ENCODE data around the gene GTPBP6. TPM values are rescaled to one million over a fixed set of nuclear protein-coding genes. Genes with fewer than 3 reads are reported as not detected.
A peak's percentile ranks its signal among the peaks of the same experiment; 100 is the strongest.
"Not testable (repeated sequence)": the region's sequence is repeated elsewhere in the genome, so short reads cannot be mapped to it uniquely, and the experiment has no call there.

Gene GTPBP6
- total RNA-seq, 2 experiments from 2014 or later, result 46.2 to 46.7 TPM

DNA sequence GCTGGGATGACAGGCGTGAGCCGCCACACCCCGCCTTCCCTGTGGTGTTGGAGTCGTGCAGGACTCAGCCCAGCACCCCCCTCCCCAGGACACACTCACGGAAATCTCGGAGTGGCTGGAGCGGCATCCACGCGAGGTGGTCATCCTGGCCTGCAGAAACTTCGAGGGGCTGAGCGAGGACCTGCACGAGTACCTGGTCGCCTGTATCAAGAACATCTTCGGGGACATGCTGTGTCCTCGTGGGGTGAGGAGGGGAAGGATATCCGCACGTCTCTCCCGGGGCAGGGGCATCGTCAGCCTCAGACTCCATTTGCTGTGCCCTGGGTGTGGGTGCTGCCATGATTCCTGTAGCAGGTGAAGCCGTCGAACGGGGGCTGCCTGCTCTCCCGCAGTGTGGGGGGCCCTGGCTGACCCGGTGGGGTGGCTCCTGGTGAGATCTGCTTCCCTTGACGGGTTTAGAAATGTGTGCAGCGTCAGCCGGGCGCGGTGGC, 27.1 kb downstream of the GTPBP6 start:
- Mint-ChIP-seq H3K27ac (no peak overlapping the region), H3K9me3 (no peaks in the 10 kb centered on the region), H3K4me3 (no peak overlapping the region), H3K27me3 (no peaks in the 10 kb centered on the region), H3K36me3 (ENCODE audit: low read depth) (peaks cover 56% of the 10 kb centered on the region), H3K4me1 (peaks cover 4% of the 10 kb centered on the region)
- POLR2A ChIA-PET, result no interaction called here
- no peak for DNase-seq
- CTCF ChIA-PET, result no interaction called here

DNA sequence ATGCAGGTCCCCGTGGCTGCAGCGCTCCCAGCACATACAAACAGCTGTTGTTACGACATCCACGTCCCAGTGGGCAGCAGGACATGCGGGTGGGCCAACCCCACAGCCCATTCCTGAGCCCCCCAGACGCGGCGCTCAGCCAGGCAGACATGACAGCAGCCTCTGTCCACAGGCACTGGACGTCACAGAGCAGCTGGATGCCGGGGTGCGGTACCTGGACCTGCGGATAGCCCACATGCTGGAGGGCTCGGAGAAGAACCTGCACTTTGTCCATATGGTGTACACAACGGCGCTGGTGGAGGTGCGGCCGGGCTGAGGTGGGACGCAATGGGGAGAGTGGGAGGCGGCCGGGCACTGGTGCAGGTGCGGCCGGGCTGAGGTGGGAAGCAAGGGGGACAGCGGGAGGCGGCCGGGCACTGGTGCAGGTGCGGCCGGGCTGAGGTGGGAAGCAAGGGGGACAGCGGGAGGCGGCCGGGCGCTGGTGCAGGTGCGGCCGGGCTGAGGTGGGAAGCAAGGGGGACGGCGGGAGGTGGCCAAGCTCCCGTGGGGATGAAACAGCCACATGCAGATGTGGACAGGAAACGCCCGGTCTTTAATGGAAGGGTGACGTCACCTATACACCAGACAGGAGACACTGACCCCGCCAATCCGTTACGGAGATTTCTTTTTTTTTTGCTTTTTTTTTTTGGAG, 28.0 kb downstream of the GTPBP6 start:
- ChIA-PET CTCF (no interaction called here), POLR2A (no interaction called here)
- Mint-ChIP-seq H3K27me3 (no peaks in the 10 kb centered on the region), H3K27ac (no peak overlapping the region), H3K36me3 (ENCODE audit: low read depth) (peaks cover 54% of the 10 kb centered on the region), H3K4me1 (peaks cover 10% of the 10 kb centered on the region), H3K4me3 (no peak overlapping the region), H3K9me3 (no peaks in the 10 kb centered on the region)
- no peak for DNase-seq

DNA sequence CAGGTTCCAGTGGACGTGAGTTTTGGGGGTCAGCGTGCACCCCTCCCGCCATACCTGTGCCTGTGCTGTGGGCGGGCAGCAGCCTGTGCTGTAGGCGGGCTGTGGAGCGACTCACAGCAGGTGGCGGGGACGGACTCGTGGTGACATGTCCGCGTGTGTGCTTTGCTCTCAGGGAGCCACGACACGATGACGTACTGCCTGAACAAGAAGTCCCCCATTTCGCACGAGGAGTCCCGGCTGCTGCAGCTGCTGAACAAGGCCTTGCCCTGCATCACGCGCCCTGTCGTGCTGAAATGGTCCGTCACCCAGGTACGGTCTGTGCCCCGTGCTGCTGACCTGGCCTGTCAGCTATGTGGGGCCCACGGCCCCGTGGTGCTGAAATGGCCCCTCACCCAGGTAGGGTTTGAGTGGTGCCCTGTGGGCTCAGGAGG, 30.0 kb downstream of the GTPBP6 start:
- CTCF ChIA-PET, result no interaction called here
- no peak for DNase-seq
- H3K27ac Mint-ChIP-seq, result no peak overlapping the region
- H3K36me3 Mint-ChIP-seq (ENCODE audit: low read depth), result peaks cover 65% of the 10 kb centered on the region
- peaks cover 26% of the 10 kb centered on the region for H3K4me1 Mint-ChIP-seq
- POLR2A ChIA-PET, result no interaction called here
- no peaks in the 10 kb centered on the region for H3K27me3 Mint-ChIP-seq
- H3K4me3 Mint-ChIP-seq, result no peak overlapping the region
- no peaks in the 10 kb centered on the region for H3K9me3 Mint-ChIP-seq

DNA sequence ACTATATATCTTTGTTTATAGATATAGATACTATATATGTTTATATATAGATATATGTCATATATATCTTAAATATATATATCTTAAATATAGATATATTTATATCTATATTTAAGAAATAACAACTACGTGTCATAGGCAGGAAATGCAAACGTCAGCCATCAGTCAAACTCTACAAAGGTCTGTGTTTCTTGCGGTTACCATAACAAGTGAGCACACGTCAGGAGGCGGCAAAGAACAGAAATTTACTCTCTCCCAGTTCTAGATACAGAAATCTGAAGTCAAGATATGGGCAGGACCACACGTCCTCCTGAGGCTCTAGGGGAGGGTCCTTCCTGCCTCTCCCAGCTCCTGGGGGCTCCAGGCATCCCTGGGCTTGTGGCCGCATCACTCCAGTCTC, 30.9 kb downstream of the GTPBP6 start:
- Mint-ChIP-seq H3K4me1 (peaks cover 28% of the 10 kb centered on the region), H3K4me3 (no peak overlapping the region), H3K9me3 (no peaks in the 10 kb centered on the region), H3K27ac (no peak overlapping the region), H3K36me3 (ENCODE audit: low read depth) (peaks cover 56% of the 10 kb centered on the region), H3K27me3 (no peaks in the 10 kb centered on the region)
- no peak for DNase-seq
- POLR2A ChIA-PET, result no interaction called here
- CTCF ChIA-PET, result no interaction called here

DNA sequence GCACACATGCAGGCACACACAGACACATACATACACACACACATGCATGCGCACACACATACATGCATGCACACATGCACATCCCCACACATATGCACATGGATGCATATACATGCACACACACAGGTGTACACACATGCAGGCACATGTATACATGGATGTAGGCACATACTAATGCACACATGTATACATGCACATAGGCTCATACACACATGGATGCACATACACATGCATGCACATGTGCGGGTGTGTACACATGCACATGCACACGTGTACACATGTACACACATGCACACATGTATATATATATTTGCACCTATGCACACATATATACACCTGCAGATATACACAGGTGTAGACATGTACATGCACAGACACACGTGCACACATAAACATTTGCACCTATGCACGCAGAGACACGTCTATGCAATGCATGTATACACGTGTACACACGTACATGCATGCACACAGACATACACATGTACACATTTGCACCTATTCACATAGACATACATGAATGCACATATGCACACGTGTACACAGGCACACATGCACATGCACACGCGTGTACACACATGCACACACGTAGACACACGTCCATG, 33.4 kb downstream of the GTPBP6 start:
- POLR2A ChIA-PET, result no interaction called here
- H3K4me3 Mint-ChIP-seq, result peak overlapping the region; percentile 36
- no peaks in the 10 kb centered on the region for H3K27me3 Mint-ChIP-seq
- no peak for DNase-seq
- CTCF ChIA-PET, result no interaction called here
- H3K9me3 Mint-ChIP-seq, result no peaks in the 10 kb centered on the region
- peaks cover 32% of the 10 kb centered on the region for H3K4me1 Mint-ChIP-seq
- peaks cover 38% of the 10 kb centered on the region for H3K36me3 Mint-ChIP-seq (ENCODE audit: low read depth)
- peak overlapping the region; percentile 27 for H3K27ac Mint-ChIP-seq

DNA sequence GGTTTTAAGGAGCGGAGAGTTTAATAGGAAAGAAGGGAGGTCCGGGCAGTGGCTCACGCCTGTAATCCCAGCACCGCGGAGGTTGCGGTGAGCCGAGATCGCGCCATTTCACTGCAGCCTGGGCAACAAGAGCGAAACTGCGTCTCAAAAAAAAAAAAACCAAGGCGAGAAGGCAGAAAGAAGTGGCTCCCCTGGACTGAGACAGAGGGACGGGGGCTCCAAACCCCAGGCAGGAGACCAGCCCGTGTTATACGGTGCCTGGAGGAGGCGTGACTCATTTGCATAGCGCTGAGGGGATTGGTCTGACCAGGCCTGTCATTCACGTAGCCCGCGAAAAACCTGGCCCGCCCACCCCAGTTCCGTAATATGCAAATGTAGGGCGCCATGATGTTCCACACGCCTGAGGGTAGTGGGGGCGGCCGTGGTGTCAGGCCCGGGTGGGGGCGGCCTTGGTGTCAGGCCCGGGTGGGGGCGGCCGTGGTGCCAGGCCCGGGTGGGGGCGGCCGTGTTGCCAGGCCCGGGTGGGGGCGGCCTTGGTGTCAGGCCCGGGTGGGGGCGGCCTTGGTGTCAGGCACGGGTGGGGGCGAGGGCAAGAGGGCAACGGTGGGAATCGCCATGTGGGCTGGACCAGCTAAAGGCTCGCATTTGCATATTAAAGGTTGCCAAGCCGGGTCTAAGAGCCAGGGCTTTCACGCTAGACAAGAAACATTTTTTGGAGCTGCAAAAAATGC, 35.3 kb downstream of the GTPBP6 start:
- peaks cover 27% of the 10 kb centered on the region for H3K36me3 Mint-ChIP-seq (ENCODE audit: low read depth)
- H3K27ac Mint-ChIP-seq, result peak overlapping the region; percentile 93
- ChIA-PET CTCF (no interaction called here), POLR2A (no interaction called here)
- H3K27me3 Mint-ChIP-seq, result no peaks in the 10 kb centered on the region
- peaks cover 36% of the 10 kb centered on the region for H3K4me1 Mint-ChIP-seq
- DNase-seq, result peak; percentile 93
- peak overlapping the region; percentile 95 for H3K4me3 Mint-ChIP-seq
- H3K9me3 Mint-ChIP-seq, result no peaks in the 10 kb centered on the region

DNA sequence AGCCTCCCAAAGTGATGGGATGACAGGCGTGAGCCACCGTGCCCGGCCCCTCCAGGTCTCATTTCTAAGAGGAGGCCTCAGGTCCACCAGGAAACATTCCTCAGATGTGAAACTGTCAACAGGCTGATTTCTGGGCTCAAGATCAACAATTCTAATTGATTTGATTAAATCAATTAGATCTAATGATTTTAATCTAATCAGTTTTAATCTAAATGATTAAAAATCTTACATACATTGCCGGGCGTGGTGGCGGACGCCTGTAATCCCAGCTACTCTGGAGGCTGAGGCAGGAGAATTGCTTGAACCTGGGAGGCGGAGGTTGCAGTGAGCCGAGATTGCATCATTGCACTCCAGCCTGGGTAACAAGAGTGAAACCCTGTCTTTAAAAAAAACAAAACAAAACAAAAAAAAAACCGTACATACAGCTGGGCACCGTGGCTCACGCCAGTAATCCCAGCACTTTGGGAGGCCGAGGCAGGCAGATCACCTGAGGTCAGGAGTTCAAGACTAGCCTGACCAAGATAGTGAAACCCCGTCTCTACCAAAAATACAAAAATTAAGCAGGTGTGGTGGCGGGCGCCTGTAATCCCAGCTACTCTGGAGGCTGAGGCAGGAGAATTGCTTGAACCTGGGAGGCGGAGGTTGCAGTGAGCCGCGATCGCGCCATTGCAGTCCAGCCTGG, 36.5 kb downstream of the GTPBP6 start:
- CTCF ChIA-PET, DNase-seq: not testable (repeated sequence)
- peak overlapping the region; percentile 63 for H3K27ac Mint-ChIP-seq

DNA sequence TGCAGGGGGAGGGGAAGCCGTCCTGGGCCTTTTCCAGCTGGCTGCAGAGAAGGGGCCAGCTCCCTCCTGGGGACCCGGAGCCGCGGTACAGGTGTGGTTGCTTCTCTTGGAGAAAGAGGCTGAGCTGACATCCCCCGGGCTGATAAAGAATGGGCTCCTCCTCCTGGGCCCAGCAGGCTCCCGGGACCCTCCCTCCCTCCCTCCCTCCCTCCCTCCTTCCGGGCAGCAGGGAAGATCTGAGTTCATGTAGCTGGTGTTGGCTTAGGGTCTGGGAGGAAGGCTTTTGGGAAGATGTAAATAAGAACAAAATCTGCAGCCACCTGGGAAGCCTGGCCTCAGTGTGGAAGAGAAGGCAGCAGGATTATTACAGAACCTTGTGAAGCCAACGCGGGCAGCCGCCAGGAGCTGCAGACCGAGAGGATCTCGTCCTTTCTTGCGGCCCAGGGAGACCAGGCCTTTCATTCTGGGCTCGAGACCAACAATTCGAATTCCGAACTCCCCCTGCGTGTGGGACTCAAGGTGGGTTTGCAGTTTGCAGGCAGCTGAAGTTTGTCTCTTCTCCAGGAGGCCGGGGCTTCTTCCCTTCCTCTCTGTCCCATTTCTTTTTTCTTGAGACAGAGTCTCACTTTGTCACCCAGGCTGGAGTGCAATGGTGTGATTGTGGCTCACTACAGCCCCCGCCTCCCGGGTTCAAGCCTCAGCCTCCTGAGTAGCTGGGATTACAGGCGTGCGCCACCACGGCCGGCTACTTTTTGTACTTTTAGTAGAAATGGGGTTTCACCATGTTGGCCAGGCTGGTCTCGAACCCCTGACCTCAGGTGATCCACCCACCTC, 37.2 kb downstream of the GTPBP6 start, which contains the start of gene PLCXD1:
TSS of gene PLCXD1 (plus strand) at position 216 of the 834 bp plus-strand sequence. CDS start 2,807 bp downstream, outside the sequence.
- Mint-ChIP-seq H3K36me3 (ENCODE audit: low read depth) (peaks cover 16% of the 10 kb centered on the region), H3K27me3 (no peaks in the 10 kb centered on the region), H3K4me3 (peak within 1 kb of the TSS; percentile 67), H3K4me1 (peaks cover 34% of the 10 kb centered on the region), H3K9me3 (no peaks in the 10 kb centered on the region), H3K27ac (peak within 1 kb of the TSS; percentile 63)
- ChIA-PET CTCF (no interaction called here), POLR2A (no interaction called here)
- no peak for DNase-seq

More for the DNA sequence above, 36.5 kb downstream of the GTPBP6 start:
- Mint-ChIP-seq H3K36me3 (ENCODE audit: low read depth) (peaks cover 21% of the 10 kb centered on the region), H3K4me3 (peak overlapping the region; percentile 67), H3K4me1 (peaks cover 36% of the 10 kb centered on the region)
- POLR2A ChIA-PET, H3K27me3 Mint-ChIP-seq, H3K9me3 Mint-ChIP-seq: not testable (repeated sequence)

DNA sequence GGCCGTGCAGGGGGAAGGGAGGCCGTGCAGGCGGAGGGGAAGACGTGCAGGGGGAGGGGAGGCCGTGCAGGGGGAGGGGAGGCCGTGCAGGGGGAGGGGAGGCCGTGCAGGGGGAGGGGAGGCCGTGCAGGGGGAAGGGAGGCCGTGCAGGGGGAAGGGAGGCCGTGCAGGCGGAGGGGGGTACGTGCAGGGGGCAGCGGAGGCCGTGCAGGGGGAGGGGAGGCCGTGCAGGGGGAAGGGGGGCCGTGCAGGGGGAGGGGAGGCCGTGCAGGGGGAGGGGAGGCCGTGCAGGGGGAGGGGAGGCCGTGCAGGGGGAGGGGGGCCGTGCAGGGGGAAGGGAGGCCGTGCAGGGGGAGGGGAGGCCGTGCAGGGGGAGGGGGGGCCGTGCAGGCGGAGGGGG, 37.9 kb downstream of the GTPBP6 start:
- POLR2A ChIA-PET, CTCF ChIA-PET, H3K9me3 Mint-ChIP-seq, DNase-seq, H3K4me3 Mint-ChIP-seq, H3K27ac Mint-ChIP-seq, H3K27me3 Mint-ChIP-seq: not testable (repeated sequence)
- Mint-ChIP-seq H3K4me1 (peaks cover 33% of the 10 kb centered on the region), H3K36me3 (ENCODE audit: low read depth) (peaks cover 13% of the 10 kb centered on the region)

DNA sequence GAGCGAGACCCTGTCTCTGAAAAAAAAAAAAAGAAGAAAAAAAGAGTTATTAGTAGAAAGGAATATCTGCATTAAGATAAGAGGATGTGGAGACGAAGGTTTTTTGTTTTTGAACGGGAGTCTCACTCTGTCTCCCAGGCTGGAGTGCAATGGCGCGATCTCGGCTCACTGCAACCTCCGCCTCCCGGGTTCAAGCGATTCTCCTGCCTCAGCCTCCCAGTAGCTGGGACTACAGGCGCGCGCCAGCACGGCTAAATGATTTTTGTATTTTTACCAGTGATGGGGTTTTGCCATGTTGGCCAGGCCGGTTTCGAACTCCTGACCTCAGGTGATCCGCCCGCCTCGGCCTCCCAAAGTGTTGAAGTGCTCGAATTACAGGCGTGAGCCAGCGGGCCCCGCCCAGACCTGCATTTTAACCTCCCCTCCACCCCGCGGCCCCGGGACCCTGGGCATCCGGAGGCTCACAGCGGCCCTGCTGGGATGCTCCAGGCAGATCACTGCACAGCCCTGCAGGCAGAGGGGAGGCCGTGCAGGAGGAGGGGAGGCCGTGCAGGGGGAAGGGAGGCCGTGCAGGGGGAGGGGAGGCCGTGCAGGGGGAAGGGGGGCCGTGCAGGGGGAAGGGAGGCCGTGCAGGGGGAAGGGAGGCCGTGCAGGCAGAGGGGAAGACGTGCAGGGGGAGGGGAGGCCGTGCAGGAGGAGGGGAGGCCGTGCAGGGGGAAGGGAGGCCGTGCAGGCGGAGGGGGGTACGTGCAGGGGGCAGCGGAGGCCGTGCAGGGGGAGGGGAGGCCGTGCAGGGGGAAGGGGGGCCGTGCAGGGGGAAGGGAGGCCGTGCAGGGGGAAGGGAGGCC, 38.6 kb downstream of the GTPBP6 start:
- CTCF ChIA-PET; H3K9me3 Mint-ChIP-seq; H3K36me3 Mint-ChIP-seq (ENCODE audit: low read depth); H3K27ac Mint-ChIP-seq; DNase-seq; H3K27me3 Mint-ChIP-seq; H3K4me3 Mint-ChIP-seq; POLR2A ChIA-PET: not testable (repeated sequence)
- peaks cover 27% of the 10 kb centered on the region for H3K4me1 Mint-ChIP-seq

DNA sequence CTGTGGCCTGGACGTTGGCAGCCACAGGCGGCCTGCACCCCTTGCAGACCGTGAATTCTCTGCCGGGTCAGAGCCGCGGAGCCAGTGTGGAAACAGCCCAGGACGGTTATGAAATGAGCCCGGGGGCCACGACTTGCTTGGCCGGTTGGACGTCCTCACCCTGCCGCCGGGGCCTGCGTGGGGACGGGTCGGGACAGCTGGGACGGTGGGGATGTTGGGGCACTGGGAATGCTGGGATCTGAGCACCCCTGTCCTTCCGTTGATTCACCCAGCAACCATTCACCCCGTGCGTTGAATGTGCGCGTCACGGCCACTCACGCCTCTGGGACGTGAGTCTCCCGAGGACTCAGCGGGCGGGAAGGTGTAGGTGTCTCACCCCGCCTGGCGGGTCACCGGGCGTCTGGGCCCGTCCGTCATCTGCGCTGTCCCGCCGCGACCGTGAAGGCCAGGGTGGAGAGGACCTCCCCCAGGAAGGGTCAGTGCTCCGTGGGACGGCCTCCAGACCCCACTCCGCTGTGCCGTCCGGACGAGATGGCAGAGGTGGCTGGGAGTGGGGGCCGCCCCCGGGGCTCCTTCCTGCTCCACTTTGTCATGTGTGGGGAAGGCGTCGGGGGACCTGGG, 41.9 kb downstream of the GTPBP6 start:
- H3K27ac Mint-ChIP-seq, result no peak overlapping the region
- no peaks in the 10 kb centered on the region for H3K27me3 Mint-ChIP-seq
- no peaks in the 10 kb centered on the region for H3K9me3 Mint-ChIP-seq
- peak overlapping the region; percentile 74 for H3K4me3 Mint-ChIP-seq
- POLR2A ChIA-PET, result no interaction called here
- no peaks in the 10 kb centered on the region for H3K36me3 Mint-ChIP-seq (ENCODE audit: low read depth)
- peaks cover 12% of the 10 kb centered on the region for H3K4me1 Mint-ChIP-seq
- DNase-seq, result peak; percentile 29
- CTCF ChIA-PET, result no interaction called here

Data from activated CD4-positive, alpha-beta memory T cell treated with anti-CD3 and anti-CD28 coated beads, Interleukin-2, amount 10 ng/mL, durations not matched to agents 7 days and 5 days (primary cell).